GM18868 (cell line): ENCODE results near the gene NTN3.

Experiments used
- ATAC-seq: cut with Tn5 transposase; IDR thresholded peaks from one replicate; pipeline ENCODE4 v1.9.1; 2021; ENCODE audit warnings: mild to moderate bottlenecking, moderate library complexity; ENCODE audit not compliant: unreplicated experiment

NTN3 gene

DNA sequence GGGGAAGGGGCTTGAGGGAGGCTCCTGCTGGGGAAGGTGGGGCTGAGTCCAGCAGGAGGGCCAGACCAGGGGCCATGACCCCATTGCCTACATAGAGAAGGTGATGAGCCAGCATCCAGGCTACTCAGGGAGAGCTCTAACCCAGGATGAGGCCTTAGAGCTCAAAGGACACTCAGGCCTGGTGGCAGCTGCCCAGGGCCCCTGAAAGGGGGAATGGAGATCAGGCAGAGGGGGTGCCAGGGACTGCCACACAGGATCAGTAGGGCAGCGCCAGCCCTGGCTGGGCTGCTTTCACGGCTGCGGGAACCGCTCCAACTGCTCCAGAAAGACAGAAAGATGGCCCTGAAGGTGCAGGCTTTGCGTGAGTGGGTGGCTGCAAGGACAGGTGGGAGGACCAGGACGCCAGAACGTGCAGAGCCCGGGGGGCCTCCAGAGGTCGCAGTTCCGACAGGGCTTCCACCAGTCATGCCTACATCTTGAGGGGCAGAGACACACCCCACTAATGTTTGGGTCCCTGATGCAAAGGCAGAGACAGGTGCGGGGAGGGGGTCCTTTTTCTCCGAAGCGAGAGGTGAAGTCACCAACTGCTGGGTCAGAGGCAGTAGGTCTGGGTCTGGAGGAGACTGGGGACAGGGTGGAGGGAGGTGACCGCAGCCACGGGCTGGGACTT is 41.8 kb downstream of the NTN3 start:
- peak; percentile 25 for ATAC-seq

DNA sequence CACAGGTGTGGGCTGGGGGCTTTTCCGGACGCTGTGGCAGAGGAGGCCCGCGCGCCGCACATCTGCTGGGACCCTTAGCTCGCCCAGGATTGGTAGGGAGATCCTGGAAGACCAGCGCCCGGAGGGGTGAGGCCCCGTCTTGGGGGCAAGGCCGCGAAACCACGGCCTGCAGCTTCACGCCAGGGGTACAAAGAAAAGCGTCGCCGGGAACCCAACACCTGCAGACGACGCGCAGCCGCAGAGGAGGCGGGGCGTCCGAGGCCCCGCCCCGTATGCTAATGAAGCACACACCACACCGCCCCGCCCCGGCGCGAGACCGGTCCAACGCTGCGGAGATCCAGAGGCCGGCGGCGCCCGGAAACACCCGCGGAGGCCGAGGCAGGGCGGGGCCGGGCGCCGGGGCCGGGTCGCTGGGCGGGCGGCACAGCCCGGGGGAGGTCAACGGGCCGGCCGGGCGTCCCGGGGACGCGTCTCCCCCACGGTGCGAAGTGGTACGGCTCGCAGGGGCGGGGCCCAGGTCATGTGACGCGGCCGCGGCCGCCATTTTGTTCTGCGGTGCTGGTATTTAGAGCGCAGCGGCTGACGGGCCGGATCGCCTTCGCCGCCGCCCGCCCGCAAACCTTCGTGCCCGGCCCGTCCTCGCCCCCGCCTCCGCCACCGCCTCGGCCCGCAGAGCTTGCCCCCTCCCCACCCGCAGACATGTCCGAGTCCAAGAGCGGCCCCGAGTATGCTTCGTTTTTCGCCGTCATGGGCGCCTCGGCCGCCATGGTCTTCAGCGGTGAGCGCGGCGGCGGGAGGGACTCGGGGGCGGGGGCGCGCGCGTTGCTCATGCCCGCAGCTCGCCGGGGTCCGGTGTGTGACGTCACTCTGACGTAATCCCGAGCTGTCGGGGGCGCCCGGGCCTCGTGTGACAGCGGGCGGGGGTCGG is 42.6 kb downstream of the NTN3 start, which contains the start of gene ATP6V0C:
ATP6V0C (plus strand) TSS at position 548 of the 928 bp plus-strand sequence; CDS start at position 700, 152 bp downstream.
- peak; percentile 72 for ATAC-seq

DNA sequence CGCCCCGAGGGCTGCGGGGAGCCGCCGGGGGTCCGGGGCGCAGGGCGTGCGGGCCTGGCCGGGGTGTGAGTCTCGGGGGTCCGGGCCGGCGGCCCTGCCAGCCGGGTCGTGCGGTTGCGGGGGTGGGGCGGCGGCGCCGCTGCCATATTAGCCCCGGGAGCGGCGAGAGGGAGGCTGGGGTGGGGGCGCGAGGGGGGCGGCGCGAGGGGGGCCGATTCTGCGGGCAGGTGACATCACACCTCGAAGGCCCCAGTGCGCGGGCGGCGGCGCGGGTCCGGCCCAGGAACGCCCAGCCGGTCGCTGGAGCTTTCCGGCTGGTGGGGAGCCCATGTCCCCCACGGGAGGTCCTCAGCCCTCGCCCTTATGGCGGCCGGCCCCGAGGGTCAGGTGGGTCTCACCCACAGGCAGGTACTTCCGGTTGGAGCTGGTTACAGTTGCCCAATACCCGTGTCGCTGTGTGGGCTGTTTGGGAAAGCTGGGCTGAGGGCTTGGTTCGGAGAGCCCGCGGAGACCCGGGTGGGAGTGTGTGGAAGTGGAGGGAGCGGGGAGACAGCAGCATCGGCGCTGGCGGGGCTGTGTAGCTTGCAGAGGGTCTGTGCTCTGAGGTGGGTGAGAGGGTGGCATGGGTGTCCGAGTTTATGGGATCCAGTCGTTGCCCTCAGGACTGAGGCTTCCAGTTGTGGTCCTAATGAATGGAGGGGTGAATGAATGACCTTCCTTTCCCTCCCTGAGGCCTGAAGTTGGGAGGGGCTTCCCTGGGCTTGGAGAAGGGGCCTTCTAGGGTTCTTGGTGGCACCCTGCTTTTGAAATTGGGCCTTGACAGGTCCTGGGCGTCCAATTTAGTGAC is 43.5 kb downstream of the NTN3 start:
- no peak for ATAC-seq

DNA sequence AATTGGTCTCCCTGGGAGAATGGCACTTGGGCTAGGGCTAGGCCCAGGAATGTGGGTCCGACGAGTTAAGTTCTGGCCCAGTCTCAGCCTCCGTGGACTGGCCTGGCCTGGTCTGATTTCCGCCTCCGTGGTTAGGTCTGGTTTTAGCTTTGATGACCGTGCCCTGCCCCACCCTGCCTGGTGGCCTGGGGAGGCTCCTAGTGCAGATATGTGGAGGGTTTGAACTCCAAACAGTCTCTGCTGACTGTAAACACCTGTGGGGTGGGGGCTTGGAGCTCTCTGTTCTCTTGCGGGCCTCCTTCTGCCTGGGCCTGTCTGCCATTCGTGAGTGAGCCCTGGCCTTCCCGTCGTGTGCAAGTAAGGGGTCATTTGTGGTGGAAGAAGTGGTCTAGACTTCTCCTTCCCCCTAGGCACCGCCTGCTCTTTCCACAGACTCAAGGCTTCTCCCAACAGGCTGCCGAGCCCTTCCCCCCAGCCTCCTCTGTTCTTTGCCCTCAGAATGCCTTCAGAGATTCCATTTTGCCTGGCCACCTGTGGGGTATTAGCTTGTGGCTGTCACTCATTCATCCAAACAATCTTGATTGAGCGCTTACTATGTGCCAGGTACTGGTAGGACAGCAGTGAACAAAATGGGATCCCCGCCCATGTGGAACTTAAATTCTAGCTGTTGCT is 44.2 kb downstream of the NTN3 start:
- ATAC-seq: no peak

DNA sequence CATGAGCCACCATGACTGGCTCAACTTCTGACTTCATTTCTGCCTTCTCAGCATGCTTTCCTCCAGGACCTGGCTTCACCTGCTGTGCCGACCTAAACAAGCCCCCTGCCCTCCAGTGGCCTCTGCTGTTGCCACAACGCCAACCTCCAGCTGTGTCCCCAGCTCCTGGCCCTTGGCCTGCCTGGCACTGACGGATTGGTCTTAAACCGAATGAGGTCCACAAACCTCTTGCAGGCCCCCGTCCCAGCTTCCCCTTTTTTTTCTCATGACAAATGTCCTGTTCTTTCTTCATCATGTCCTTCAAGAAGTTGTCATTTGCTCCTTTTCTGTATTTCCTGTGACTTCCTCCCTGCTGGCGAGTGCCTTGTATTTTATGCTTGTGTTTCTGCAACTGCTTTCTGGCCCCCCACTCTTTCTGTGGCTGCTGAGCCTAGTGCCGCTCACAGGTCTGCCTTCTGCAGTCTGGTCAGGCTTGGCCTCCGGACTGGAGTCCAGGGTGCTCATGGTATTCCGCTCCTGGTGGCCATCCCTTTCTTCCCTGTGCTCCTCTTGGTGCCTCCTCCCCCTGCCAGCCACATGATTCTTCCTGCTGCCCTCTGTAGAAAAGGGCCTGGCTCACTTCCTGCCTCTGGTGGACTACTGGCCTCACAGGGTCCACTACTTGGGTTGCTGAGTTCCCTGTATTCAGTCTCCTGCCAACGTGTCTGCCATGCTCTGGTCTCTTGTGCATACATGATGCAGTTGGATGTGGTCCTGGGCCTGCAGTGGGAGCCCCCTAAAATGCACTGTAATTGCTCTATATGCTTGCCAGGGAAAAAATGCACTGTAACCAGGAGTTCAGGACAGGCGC is 45.5 kb downstream of the NTN3 start:
- ATAC-seq: no peak

DNA sequence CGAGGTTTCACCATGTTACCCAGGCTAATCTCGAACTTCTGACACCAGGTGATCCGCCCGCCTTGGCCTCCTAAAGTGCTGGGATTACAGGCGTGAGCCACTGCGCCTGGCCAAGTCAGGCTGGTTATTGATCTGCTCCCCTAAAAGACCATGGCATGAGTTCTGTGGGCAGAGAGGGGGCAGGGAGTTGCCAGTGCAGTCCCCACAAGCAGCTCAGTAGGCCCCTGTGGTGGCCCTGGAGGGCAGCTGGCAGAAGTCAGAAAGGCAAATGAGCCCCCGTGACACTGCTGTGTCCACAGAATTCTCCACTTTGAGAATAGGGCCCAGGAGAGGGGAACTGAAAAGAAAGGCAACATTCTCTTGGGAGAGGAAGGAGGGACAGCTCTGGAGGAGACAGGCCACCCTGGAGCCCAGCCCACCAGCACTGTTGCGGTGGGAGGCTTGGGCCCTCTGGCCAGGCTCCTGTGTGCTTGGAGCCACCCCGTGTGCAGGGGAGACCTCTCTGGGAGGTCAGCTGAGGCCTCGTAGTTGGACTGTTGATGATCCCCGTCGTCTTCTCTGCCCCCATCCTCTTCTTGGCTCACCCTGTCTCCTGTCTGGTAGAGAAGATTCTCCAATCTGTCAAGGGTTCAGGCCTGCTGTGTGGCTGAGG is 47.0 kb downstream of the NTN3 start:
- no peak for ATAC-seq

DNA sequence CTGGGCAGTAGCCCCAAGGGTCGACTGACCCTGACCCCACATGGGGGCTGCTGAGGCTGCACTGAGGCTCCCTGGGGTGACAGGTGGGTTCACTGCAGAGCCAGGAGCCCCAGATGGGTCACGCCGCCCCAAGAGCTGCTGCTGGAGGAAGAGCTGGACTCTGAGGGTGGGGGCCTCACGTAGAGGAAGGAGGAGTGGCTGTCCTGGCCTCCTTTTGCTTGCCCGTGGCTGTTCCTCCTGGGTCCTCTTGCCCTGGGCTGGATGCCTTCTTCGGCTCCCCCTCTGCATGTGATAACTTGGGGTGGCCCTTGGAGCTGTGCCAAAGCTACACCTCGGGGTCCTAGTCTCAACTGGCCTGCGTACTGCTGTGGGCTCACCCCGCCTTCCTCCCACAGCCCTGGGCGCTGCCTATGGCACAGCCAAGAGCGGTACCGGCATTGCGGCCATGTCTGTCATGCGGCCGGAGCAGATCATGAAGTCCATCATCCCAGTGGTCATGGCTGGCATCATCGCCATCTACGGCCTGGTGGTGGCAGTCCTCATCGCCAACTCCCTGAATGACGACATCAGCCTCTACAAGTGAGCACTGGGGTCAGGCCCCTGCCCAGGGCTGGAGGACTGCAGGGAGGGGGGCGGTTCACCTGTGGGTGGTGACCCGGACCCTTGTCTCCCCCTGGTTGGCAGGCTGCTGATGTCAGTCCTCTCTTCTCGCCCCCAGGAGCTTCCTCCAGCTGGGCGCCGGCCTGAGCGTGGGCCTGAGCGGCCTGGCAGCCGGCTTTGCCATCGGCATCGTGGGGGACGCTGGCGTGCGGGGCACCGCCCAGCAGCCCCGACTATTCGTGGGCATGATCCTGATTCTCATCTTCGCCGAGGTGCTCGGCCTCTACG is 48.0 kb downstream of the NTN3 start:
- ATAC-seq: no peak

DNA sequence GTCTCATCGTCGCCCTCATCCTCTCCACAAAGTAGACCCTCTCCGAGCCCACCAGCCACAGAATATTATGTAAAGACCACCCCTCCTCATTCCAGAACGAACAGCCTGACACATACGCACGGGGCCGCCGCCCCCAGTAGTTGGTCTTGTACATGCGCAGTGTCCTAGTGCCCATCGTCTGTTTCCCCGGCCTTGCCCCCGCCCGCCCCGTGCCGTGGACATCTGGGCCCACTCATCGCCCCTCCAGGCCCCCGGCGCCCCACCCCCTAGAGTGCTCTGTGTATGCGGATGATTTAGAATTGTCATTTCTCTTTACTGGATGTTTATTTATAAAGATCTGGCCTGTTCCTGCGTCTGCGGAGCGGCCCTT is 48.6 kb downstream of the NTN3 start:
- no peak for ATAC-seq

DNA sequence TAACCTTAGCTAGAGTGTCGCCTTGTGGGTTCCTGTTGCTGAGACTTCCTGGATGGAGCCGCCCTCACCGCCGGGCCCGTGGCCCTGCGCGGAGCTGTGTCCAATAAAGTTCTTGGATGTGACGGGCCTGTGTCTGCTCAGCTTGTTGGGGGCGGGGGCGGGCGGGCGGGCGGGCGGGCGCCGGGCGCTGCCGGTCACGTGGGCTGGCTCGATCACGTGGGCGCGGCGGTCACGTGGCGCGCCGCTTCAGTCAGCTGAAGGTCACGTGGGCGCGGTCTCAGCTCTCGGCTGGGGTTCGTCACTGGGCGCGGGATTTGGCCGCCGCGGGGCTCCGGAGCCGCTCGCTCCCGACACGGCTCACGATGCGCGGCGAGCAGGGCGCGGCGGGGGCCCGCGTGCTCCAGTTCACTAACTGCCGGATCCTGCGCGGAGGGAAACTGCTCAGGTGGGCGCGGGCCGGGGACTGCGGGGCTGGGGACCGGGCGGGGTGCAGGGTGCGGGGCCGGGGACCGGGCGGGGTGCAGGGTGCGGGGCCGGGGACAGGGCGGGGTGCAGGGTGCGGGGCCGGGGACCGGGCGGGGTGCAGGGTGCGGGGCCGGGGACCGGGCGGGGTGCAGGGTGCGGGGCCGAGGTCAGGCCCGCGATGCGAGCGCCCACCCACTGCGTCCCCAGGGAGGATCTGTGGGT is 49.1 kb downstream of the NTN3 start, which contains the start of gene AMDHD2:
AMDHD2 (plus strand) TSS at position 275 of the 687 bp plus-strand sequence; CDS start at position 363, 88 bp downstream.
- ATAC-seq: no peak

DNA sequence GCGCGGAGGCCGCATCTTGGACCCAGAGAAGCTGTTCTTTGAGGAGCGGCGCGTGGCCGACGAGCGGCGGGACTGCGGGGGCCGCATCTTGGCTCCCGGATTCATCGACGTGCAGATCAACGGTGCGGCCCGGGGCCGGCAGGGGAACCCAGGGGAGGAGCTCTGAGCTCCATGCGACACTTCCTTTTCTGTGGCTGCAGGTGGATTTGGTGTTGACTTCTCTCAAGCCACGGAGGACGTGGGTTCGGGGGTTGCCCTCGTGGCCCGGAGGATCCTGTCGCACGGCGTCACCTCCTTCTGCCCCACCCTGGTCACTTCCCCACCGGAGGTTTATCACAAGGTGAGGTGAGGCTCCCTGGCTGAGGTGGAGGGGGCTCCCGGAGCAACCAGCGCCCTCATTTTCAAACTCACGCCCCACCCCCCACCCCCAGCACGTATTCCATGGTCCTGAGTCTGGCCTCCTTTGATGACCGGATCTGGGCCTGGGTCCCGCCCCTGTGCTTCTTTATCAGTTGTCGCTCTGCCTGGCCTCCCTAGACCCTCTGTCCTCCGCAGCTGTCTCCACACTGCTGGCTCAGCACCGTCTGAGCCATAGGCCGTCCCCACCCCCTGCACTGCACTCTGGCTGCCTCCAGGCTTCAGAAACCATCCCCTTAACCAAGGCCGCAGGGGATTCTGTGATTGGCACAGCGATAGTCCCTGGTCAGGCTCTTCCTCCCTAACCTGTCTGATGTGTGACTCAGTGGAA is 49.9 kb downstream of the NTN3 start:
- ATAC-seq: no peak
